ENCODE data around the gene SLK. TPM values are rescaled to one million over a fixed set of nuclear protein-coding genes. Genes with fewer than 3 reads are reported as not detected.

Gene SLK
- total RNA-seq, 1 donor from 2014 or later: 27.5 TPM

DNA sequence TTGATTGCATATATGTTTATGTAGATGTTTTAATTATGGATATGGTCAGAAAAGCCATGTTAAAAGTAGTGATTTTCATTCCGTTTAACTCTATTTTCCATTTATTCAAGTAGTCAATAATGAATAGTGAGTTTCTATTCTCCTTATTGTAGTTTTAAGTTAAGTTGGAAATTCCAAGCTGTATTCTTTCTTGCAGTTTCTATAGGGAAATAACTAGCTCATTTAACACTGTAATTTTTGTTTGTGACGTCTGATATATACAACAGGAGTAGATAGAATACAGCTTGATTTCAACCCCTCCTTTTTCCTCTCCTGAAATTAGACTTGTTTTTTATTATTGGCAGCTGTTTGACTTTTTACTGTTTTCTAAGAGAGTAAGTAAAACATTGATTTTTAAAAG is 47.2 kb downstream of the SLK start:
- no peak for TF ChIP-seq EZH2 (IDR thresholded peaks at IDR 0.05; ENCODE audit: insufficient read depth, low read length)
- no peak for TF ChIP-seq CTCF (IDR thresholded peaks at IDR 0.05; ENCODE audit: insufficient read depth, low read depth, low read length)
- peaks cover 4% of the 10 kb centered on the region for H3K36me3 ChIP-seq (ENCODE audit: insufficient read depth, low read length)
- no peaks in the 10 kb centered on the region for H3K9me3 ChIP-seq (ENCODE audit: insufficient read depth, low read depth, low read length)
- H3K4me1 ChIP-seq (ENCODE audit: insufficient read depth, low read length): no peaks in the 10 kb centered on the region
- FAIRE-seq (no peak), DNase-seq (ENCODE audit: low read depth) (no peak)
- Mint-ChIP-seq H3K36me3 (ENCODE audit: low read depth, unreplicated experiment) (no peaks in the 10 kb centered on the region), H3K4me3 (ENCODE audit: unreplicated experiment) (no peak overlapping the region), H3K9me3 (ENCODE audit: unreplicated experiment) (no peaks in the 10 kb centered on the region), H3K27ac (ENCODE audit: unreplicated experiment) (no peak overlapping the region), H3K27me3 (ENCODE audit: low read depth, unreplicated experiment) (no peaks in the 10 kb centered on the region), H3K4me1 (ENCODE audit: low read depth, unreplicated experiment) (no peaks in the 10 kb centered on the region)
- no peaks in the 10 kb centered on the region for H3K27me3 ChIP-seq (ENCODE audit: insufficient read depth, low read length)
- H3K9ac ChIP-seq (ENCODE audit: low read length): no peak overlapping the region
- no peak overlapping the region for H3K4me2 ChIP-seq (ENCODE audit: low read length)
- H2AFZ ChIP-seq (ENCODE audit: low read depth, low read length): no peak overlapping the region
- no peaks in the 10 kb centered on the region for H4K20me1 ChIP-seq (ENCODE audit: insufficient read depth, low read length)
- H3K4me3 ChIP-seq (ENCODE audit: insufficient read depth, low read depth, low read length): no peak overlapping the region
- H3K27ac ChIP-seq (ENCODE audit: low read depth, low read length): no peak overlapping the region
- no peaks in the 10 kb centered on the region for H3K79me2 ChIP-seq (ENCODE audit: insufficient read depth, low read length)

GRCh38 chr10:104016661-104017060 is 49.7 kb downstream of the SLK start:
- TF ChIP-seq CTCF (IDR thresholded peaks at IDR 0.05; ENCODE audit: insufficient read depth, low read depth, low read length): no peak
- no peak for TF ChIP-seq EZH2 (IDR thresholded peaks at IDR 0.05; ENCODE audit: insufficient read depth, low read length)
- no peaks in the 10 kb centered on the region for H3K9me3 ChIP-seq (ENCODE audit: insufficient read depth, low read depth, low read length)
- Mint-ChIP-seq H3K36me3 (ENCODE audit: low read depth, unreplicated experiment) (peaks cover under 1% of the 10 kb centered on the region), H3K27me3 (ENCODE audit: low read depth, unreplicated experiment) (no peaks in the 10 kb centered on the region), H3K27ac (ENCODE audit: unreplicated experiment) (no peak overlapping the region), H3K4me1 (ENCODE audit: low read depth, unreplicated experiment) (no peaks in the 10 kb centered on the region), H3K9me3 (ENCODE audit: unreplicated experiment) (no peaks in the 10 kb centered on the region), H3K4me3 (ENCODE audit: unreplicated experiment) (no peak overlapping the region)
- H2AFZ ChIP-seq (ENCODE audit: low read depth, low read length): no peak overlapping the region
- no peaks in the 10 kb centered on the region for H3K79me2 ChIP-seq (ENCODE audit: insufficient read depth, low read length)
- H3K4me1 ChIP-seq (ENCODE audit: insufficient read depth, low read length): no peaks in the 10 kb centered on the region
- peaks cover 17% of the 10 kb centered on the region for H3K36me3 ChIP-seq (ENCODE audit: insufficient read depth, low read length)
- H3K27me3 ChIP-seq (ENCODE audit: insufficient read depth, low read length): no peaks in the 10 kb centered on the region
- H3K9ac ChIP-seq (ENCODE audit: low read length): no peak overlapping the region
- no peak overlapping the region for H3K27ac ChIP-seq (ENCODE audit: low read depth, low read length)
- H3K4me3 ChIP-seq (ENCODE audit: insufficient read depth, low read depth, low read length): no peak overlapping the region
- H3K4me2 ChIP-seq (ENCODE audit: low read length): no peak overlapping the region
- FAIRE-seq (no peak), DNase-seq (ENCODE audit: low read depth) (no peak)
- no peaks in the 10 kb centered on the region for H4K20me1 ChIP-seq (ENCODE audit: insufficient read depth, low read length)

GRCh38 chr10:104018471-104018870 is 51.5 kb downstream of the SLK start:
- Histone ChIP-seq H3K9me3 (ENCODE audit: insufficient read depth, low read depth, low read length) (no peaks in the 10 kb centered on the region), H3K4me3 (ENCODE audit: insufficient read depth, low read depth, low read length) (no peak overlapping the region), H3K27ac (ENCODE audit: low read depth, low read length) (no peak overlapping the region), H3K4me1 (ENCODE audit: insufficient read depth, low read length) (no peaks in the 10 kb centered on the region), H3K36me3 (ENCODE audit: insufficient read depth, low read length) (peaks cover 28% of the 10 kb centered on the region), H3K27me3 (ENCODE audit: insufficient read depth, low read length) (no peaks in the 10 kb centered on the region), H3K9ac (ENCODE audit: low read length) (no peak overlapping the region), H3K4me2 (ENCODE audit: low read length) (no peak overlapping the region), H3K79me2 (ENCODE audit: insufficient read depth, low read length) (no peaks in the 10 kb centered on the region), H2AFZ (ENCODE audit: low read depth, low read length) (no peak overlapping the region), H4K20me1 (ENCODE audit: insufficient read depth, low read length) (no peaks in the 10 kb centered on the region)
- Mint-ChIP-seq H3K9me3 (ENCODE audit: unreplicated experiment) (no peaks in the 10 kb centered on the region), H3K4me1 (ENCODE audit: low read depth, unreplicated experiment) (no peaks in the 10 kb centered on the region), H3K4me3 (ENCODE audit: unreplicated experiment) (no peak overlapping the region), H3K27me3 (ENCODE audit: low read depth, unreplicated experiment) (no peaks in the 10 kb centered on the region), H3K27ac (ENCODE audit: unreplicated experiment) (no peak overlapping the region), H3K36me3 (ENCODE audit: low read depth, unreplicated experiment) (peaks cover 6% of the 10 kb centered on the region)
- DNase-seq (ENCODE audit: low read depth) (no peak), FAIRE-seq (no peak)
- TF ChIP-seq CTCF (IDR thresholded peaks at IDR 0.05; ENCODE audit: insufficient read depth, low read depth, low read length) (no peak), EZH2 (IDR thresholded peaks at IDR 0.05; ENCODE audit: insufficient read depth, low read length) (no peak)
